Panc1 (cell line): ENCODE data around the gene NCKAP5L. TPM values are rescaled to one million over a fixed set of nuclear protein-coding genes. Genes with fewer than 3 reads are reported as not detected.
"Not testable (repeated sequence)": the region's sequence is repeated elsewhere in the genome, so short reads cannot be mapped to it uniquely, and the experiment has no call there.

Source experiments
- ATAC-seq: fragments of 200-7000 bp; cut with Tn5 transposase; 2 replicates; pipeline ENCODE4 v1.9.1; 2020; ENCODE audit warnings: mild to moderate bottlenecking, moderate library complexity
- BruUV-seq: library from RNA; stranded (reverse); fragments of 400-500 nt; replicated peaks from 2 replicates; lab custom pipeline; 2021; lab: Mats Ljungman, UMichigan
- CTCF ChIA-PET: fragments of 300-600 bp; sonication (Branson Sonifier 250); formaldehyde crosslinking; loops from one replicate; lab custom pipeline; 2022; ENCODE audit warnings: antibody characterized with exemption; lab: Charles Lee
- POLR2A ChIA-PET: fragments of 300-600 bp; sonication (Branson Sonifier 250); formaldehyde crosslinking; loops from one replicate; lab custom pipeline; 2022; ENCODE audit warnings: antibody characterized with exemption; lab: Charles Lee
- DNase-seq: peaks from one replicate; pipeline ENCODE4 v3.0.0-alpha.2; 2010; ENCODE audit warnings: low read depth, low spot score
- H3K27ac ChIP-seq: 2 replicates; pipeline ENCODE4 v1.5.1; 2011; ENCODE audit warnings: mild to moderate bottlenecking, low read length, inconsistent platforms
- H3K27me3 ChIP-seq: fragments of 200-500 bp; sonication (Bioruptor generic); 2 replicates; pipeline ENCODE4 v1.6.0; 2014; ENCODE audit warnings: low read length, inconsistent platforms; ENCODE audit not compliant: control insufficient read depth, insufficient read depth
- H3K36me3 ChIP-seq: fragments of 200-500 bp; sonication (Bioruptor generic); 2 replicates; pipeline ENCODE4 v1.5.1; 2014; ENCODE audit warnings: inconsistent platforms, mild to moderate bottlenecking, low read length, moderate library complexity; ENCODE audit not compliant: control insufficient read depth, insufficient read depth
- H3K4me1 ChIP-seq: 2 replicates; pipeline ENCODE4 v1.5.1; 2011; ENCODE audit warnings: inconsistent platforms, mild to moderate bottlenecking, low read length, moderate library complexity; ENCODE audit not compliant: control insufficient read depth, insufficient read depth
- H3K4me3 ChIP-seq, 2 experiments: 2 replicates each; pipeline ENCODE4 v1.5.1; 2011 to 2012; ENCODE audit warnings: low read depth in 2 of 2, low read length in 2 of 2, mild to moderate bottlenecking in 2 of 2, inconsistent platforms in 1 of 2, moderate library complexity in 1 of 2
- H3K9me3 ChIP-seq: fragments of 200-500 bp; sonication (Bioruptor generic); 2 replicates; pipeline ENCODE4 v1.5.1; 2014; ENCODE audit warnings: low read depth, mild to moderate bottlenecking, inconsistent platforms, low read length, moderate library complexity; ENCODE audit not compliant: control insufficient read depth, insufficient read depth
- POLR2AphosphoS5 ChIP-seq: IDR thresholded peaks from 2 replicates; pipeline ENCODE4 v1.6.1; 2012; ENCODE audit warnings: mild to moderate bottlenecking, low read depth, low read length, moderate library complexity
- SIN3A ChIP-seq: IDR thresholded peaks from 2 replicates; pipeline ENCODE4 v1.6.1; 2012; ENCODE audit warnings: low read depth, mild to moderate bottlenecking, low read length, moderate library complexity, borderline replicate concordance; ENCODE audit not compliant: insufficient read depth
- TCF7L2 ChIP-seq: IDR thresholded peaks from 2 replicates; pipeline ENCODE4 v1.6.1; 2011; ENCODE audit warnings: mild to moderate bottlenecking, low read depth, low read length, inconsistent platforms
- in situ Hi-C: cut with HindIII; loops from 2 replicates; pipeline ENCODE4 v1.10.0; 2016; ENCODE audit warnings: low sequenced_read_pairs, low pct_unique_long_range_greater_than_20kb
- intact Hi-C: fragments of 100-400 bp; cut with micrococcal nuclease; formaldehyde crosslinking; loops from one replicate; pipeline ENCODE4 v1.10.0; 2022; ENCODE audit not compliant: unreplicated experiment
- total RNA-seq: library from RNA; stranded (reverse); gene quantifications from one replicate; pipeline ENCODE4 v1.2.1, GENCODE V29; 2021; ENCODE audit not compliant: unreplicated experiment
- TF ChIP-seq, protein P1 (sequence below), 2 experiments: IDR thresholded peaks; 2 replicates each; pipeline ENCODE4 v1.6.1; 2011 to 2012; ENCODE audit warnings: low read depth in 2 of 2, control low read depth in 1 of 2, low read length in 1 of 2, mild to moderate bottlenecking in 1 of 2, moderate library complexity in 1 of 2; ENCODE audit not compliant: insufficient read depth in 1 of 2
- TF ChIP-seq, protein P2 (sequence below): fragments of 450-650 bp; IDR thresholded peaks from 2 replicates; pipeline ENCODE4 v1.5.1; 2017; ENCODE audit warnings: mild to moderate bottlenecking

Gene NCKAP5L
- total RNA-seq, 1 experiment from 2014 or later: 17.3 TPM

DNA sequence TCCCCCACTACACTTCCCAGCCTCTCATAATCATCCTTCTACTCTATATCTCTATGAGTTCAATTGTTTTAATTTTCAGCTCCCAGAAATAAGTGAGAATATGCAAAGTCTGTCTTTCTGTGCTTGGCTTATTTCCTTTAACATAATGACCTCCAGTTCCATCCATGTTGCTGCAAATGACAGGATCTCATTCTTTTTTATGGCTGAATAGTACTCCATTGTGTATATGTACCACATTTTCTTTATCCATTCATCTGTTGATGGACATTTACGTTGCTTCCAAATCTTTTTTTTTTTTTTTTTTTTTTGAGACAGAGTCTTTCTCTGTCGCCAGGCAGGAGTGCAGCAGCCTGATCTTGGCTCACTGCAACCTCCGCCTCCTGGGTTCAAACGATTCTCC, 27.7 kb upstream of the NCKAP5L start:
- ChIA-PET CTCF (interaction anchor here (0.7 kb wide), 1 partner anchor 11 kb away, joined by 5 read pairs; no protein-coding TSS in a partner anchor), POLR2A (interaction anchor here (0.7 kb wide), 1 partner anchor 211 kb away, joined by 7 read pairs; no protein-coding TSS in a partner anchor)
- H3K4me3 ChIP-seq, DNase-seq, intact Hi-C loops, H3K27me3 ChIP-seq, in situ Hi-C loops, H3K9me3 ChIP-seq, BruUV-seq, H3K36me3 ChIP-seq, H3K27ac ChIP-seq, H3K4me1 ChIP-seq, ATAC-seq: not testable (repeated sequence)

GRCh38 chr12:49854976-49855375, 26.8 kb upstream of the NCKAP5L start:
- ATAC-seq (no peak), DNase-seq (no peak)
- Histone ChIP-seq H3K27ac (no peak overlapping the region), H3K4me3 (no peak overlapping the region), H3K36me3 (no peaks in the 10 kb centered on the region), H3K9me3 (no peaks in the 10 kb centered on the region), H3K27me3 (no peaks in the 10 kb centered on the region), H3K4me1 (no peaks in the 10 kb centered on the region)
- ChIA-PET POLR2A (no interaction called here), CTCF (interaction anchor here (0.7 kb wide), 1 partner anchor 12 kb away, joined by 5 read pairs; no protein-coding TSS in a partner anchor)
- TF ChIP-seq TCF7L2: no peak
- TF ChIP-seq POLR2AphosphoS5: no peak
- TF ChIP-seq, protein P1, sequence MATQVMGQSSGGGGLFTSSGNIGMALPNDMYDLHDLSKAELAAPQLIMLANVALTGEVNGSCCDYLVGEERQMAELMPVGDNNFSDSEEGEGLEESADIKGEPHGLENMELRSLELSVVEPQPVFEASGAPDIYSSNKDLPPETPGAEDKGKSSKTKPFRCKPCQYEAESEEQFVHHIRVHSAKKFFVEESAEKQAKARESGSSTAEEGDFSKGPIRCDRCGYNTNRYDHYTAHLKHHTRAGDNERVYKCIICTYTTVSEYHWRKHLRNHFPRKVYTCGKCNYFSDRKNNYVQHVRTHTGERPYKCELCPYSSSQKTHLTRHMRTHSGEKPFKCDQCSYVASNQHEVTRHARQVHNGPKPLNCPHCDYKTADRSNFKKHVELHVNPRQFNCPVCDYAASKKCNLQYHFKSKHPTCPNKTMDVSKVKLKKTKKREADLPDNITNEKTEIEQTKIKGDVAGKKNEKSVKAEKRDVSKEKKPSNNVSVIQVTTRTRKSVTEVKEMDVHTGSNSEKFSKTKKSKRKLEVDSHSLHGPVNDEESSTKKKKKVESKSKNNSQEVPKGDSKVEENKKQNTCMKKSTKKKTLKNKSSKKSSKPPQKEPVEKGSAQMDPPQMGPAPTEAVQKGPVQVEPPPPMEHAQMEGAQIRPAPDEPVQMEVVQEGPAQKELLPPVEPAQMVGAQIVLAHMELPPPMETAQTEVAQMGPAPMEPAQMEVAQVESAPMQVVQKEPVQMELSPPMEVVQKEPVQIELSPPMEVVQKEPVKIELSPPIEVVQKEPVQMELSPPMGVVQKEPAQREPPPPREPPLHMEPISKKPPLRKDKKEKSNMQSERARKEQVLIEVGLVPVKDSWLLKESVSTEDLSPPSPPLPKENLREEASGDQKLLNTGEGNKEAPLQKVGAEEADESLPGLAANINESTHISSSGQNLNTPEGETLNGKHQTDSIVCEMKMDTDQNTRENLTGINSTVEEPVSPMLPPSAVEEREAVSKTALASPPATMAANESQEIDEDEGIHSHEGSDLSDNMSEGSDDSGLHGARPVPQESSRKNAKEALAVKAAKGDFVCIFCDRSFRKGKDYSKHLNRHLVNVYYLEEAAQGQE (IDR thresholded peaks at IDR 0.05; ENCODE audit: insufficient read depth in 1 of 2, low read depth in 2 of 2, low read length in 1 of 2): no peak
- TF ChIP-seq, protein P2, sequence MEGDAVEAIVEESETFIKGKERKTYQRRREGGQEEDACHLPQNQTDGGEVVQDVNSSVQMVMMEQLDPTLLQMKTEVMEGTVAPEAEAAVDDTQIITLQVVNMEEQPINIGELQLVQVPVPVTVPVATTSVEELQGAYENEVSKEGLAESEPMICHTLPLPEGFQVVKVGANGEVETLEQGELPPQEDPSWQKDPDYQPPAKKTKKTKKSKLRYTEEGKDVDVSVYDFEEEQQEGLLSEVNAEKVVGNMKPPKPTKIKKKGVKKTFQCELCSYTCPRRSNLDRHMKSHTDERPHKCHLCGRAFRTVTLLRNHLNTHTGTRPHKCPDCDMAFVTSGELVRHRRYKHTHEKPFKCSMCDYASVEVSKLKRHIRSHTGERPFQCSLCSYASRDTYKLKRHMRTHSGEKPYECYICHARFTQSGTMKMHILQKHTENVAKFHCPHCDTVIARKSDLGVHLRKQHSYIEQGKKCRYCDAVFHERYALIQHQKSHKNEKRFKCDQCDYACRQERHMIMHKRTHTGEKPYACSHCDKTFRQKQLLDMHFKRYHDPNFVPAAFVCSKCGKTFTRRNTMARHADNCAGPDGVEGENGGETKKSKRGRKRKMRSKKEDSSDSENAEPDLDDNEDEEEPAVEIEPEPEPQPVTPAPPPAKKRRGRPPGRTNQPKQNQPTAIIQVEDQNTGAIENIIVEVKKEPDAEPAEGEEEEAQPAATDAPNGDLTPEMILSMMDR: no peak
- TF ChIP-seq SIN3A: no peak
- BruUV-seq: no TSS peak
- in situ Hi-C loops (no loop called here), intact Hi-C loops (no loop called here)

GRCh38 chr12:49853671-49854070, 25.5 kb upstream of the NCKAP5L start:
- DNase-seq (no peak), ATAC-seq (no peak)
- CTCF ChIA-PET: no interaction called here
- no peaks in the 10 kb centered on the region for H3K4me1 ChIP-seq
- no peaks in the 10 kb centered on the region for H3K36me3 ChIP-seq
- peaks cover 8% of the 10 kb centered on the region; the same call in 1 of the 2 replicates for H3K27me3 ChIP-seq
- in situ Hi-C loops (no loop called here), intact Hi-C loops (no loop called here)
- TF ChIP-seq, protein P2: no peak
- TF ChIP-seq, protein P1 (IDR thresholded peaks at IDR 0.05; ENCODE audit: insufficient read depth in 1 of 2, low read depth in 2 of 2, low read length in 1 of 2): no peak
- TF ChIP-seq POLR2AphosphoS5 (no peak), SIN3A (no peak), TCF7L2 (no peak)
- no peak overlapping the region for H3K4me3 ChIP-seq
- no peak overlapping the region for H3K27ac ChIP-seq
- no peaks in the 10 kb centered on the region for H3K9me3 ChIP-seq
- BruUV-seq: no TSS peak
- POLR2A ChIA-PET: no interaction called here
